Subcutaneous abdominal adipose tissue (tissue), 5 donors: ENCODE data around the gene NRXN2.
"Not testable (repeated sequence)": the region's sequence is repeated elsewhere in the genome, so short reads cannot be mapped to it uniquely, and the experiment has no call there.

Experiments
- H3K27ac ChIP-seq: one replicate; pipeline ENCODE4 v1.7.0; 2013; ENCODE audit warnings: low read depth, mild to moderate bottlenecking, inconsistent platforms, low read length, moderate library complexity
- H3K27me3 ChIP-seq, 5 donors: one replicate each; pipeline ENCODE4 v1.7.0; 2013; ENCODE audit warnings: low read length in 5 of 5, inconsistent platforms in 1 of 5; ENCODE audit not compliant: control insufficient read depth in 5 of 5, insufficient read depth in 4 of 5
- H3K36me3 ChIP-seq, 5 donors: one replicate each; pipeline ENCODE4 v1.7.0; 2013; ENCODE audit warnings: low read length in 5 of 5; ENCODE audit not compliant: control insufficient read depth in 5 of 5, insufficient read depth in 5 of 5
- H3K4me1 ChIP-seq, 5 donors: one replicate each; pipeline ENCODE4 v1.7.0; 2013; ENCODE audit warnings: low read length in 5 of 5, mild to moderate bottlenecking in 3 of 5, moderate library complexity in 1 of 5; ENCODE audit not compliant: control insufficient read depth in 5 of 5, insufficient read depth in 5 of 5
- H3K4me3 ChIP-seq, 5 donors: one replicate each; pipeline ENCODE4 v1.7.0; 2013; ENCODE audit warnings: low read length in 5 of 5, low read depth in 1 of 5
- H3K9ac ChIP-seq, 5 donors: one replicate each; pipeline ENCODE4 v1.7.0; 2013; ENCODE audit warnings: low read length in 5 of 5, mild to moderate bottlenecking in 4 of 5, moderate library complexity in 3 of 5
- H3K9me3 ChIP-seq, 5 donors: one replicate each; pipeline ENCODE4 v1.7.0; 2013; ENCODE audit warnings: low read length in 5 of 5; ENCODE audit not compliant: control insufficient read depth in 5 of 5
- donor health status: healthy.
- donor health status: healthy.
- donor health status: healthy.
- donor health status: healthy.
- donor health status: healthy.

NRXN2 gene

DNA sequence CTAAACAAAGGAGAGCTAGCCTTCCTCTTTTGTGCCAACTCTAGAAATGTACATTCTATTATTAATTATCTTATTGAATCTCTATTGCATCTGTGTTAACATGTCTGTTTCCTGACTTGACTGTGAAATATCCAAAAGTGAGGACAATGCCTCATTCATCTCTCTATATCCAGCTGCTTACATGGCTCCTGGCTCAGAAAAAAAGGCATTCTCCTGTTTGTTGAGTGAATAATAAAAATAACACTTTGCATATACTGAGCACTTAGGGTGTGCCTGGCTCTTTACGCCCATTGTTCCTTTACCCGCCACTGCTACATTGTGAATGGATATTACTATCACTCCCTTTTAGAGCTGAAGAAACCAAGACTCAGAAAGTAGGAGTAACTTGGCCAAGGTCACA, 19.9 kb downstream of the NRXN2 start:
- Histone ChIP-seq H3K4me1 (no peaks in the 10 kb centered on the region), H3K27ac (no peak overlapping the region), H3K27me3 (peaks cover 3 to 17% (median 10%) of the 10 kb centered on the region in 5 donors), H3K9me3 (no peaks in the 10 kb centered on the region), H3K9ac (no peak overlapping the region), H3K36me3 (no peaks in the 10 kb centered on the region), H3K4me3 (no peak overlapping the region)

DNA sequence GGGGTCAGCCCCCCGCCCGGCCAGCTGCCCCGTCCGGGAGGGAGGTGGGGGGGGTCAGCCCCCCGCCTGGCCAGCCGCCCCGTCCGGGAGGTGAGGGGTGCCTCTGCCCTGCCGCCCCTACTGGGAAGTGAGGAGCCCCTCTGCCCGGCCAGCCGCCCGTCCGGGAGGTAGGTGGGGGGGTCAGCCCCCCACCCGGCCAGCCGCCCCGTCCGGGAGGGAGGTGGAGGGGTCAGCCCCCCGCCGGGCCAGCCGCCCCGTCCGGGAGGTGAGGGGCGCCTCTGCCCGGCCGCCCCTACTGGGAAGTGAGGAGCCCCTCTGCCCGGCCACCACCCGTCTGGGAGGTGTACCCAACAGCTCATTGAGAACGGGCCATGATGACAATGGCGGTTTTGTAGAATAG, 21.0 kb downstream of the NRXN2 start:
- peaks cover 4 to 15% (median 5%) of the 10 kb centered on the region in 5 donors for H3K27me3 ChIP-seq
- not testable (repeated sequence) for H3K9me3 ChIP-seq, H3K27ac ChIP-seq, H3K36me3 ChIP-seq, H3K4me1 ChIP-seq, H3K4me3 ChIP-seq, H3K9ac ChIP-seq

DNA sequence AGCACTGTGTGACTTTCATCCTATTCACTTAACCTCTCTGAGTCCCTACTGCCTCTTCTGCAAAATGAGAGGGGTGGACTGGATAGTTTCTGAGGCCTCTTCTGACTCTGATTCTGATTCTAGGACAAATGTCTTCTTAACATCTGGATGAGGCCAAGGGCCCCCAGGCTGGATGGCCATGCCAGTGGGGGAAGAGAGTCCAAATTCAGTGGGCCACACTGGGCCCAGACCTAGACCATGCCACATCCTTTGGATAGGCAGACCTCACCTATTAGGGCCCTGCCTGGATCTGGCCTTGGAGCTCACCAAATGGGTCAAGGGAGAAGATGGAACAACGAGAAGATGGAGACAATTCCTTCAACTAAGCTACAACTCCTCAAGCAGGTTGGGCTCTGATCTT, 24.6 kb downstream of the NRXN2 start:
- H3K4me3 ChIP-seq, result no peak overlapping the region
- peaks cover 3 to 23% (median 18%) of the 10 kb centered on the region in 5 donors for H3K27me3 ChIP-seq
- H3K9ac ChIP-seq, result no peak overlapping the region
- no peaks in the 10 kb centered on the region for H3K4me1 ChIP-seq
- no peaks in the 10 kb centered on the region for H3K36me3 ChIP-seq
- H3K9me3 ChIP-seq, result no peaks in the 10 kb centered on the region
- H3K27ac ChIP-seq, result no peak overlapping the region

DNA sequence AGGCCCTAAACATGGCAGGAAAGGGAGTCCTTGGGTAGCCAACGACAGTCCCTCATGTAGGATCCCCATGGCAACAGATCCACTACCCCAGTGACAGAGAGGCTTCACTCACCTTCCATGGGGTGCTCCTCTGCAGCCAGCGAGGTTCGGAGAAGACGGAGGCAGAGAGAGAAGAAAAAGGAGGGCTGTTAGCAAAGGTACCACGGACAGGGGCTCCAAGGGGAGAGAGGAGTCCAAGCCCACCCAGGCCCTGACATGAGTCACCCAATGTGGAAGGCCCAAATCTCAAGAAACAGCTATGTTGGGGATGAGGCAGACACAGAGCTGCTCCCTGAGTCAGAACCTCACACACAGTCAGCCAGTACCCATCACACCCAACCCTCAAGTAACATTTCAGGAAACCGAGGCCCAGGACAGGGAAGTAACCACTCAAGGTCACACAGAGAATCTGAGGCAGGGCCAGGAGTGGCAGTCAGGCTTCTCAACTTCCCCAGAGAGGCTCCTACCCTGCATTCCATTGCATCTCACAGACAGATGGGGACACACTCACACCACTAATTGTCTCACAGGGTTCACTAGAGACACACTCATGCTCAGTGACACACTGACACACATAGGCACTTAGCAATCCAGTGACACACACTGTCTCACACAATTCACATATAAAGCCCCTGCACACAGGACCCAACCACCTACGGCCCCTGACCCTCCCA, 25.2 kb downstream of the NRXN2 start:
- Histone ChIP-seq H3K4me1 (no peaks in the 10 kb centered on the region), H3K4me3 (no peak overlapping the region), H3K9me3 (no peaks in the 10 kb centered on the region), H3K27me3 (peaks cover 3 to 26% (median 16%) of the 10 kb centered on the region in 5 donors), H3K27ac (no peak overlapping the region), H3K36me3 (no peaks in the 10 kb centered on the region), H3K9ac (no peak overlapping the region)

DNA sequence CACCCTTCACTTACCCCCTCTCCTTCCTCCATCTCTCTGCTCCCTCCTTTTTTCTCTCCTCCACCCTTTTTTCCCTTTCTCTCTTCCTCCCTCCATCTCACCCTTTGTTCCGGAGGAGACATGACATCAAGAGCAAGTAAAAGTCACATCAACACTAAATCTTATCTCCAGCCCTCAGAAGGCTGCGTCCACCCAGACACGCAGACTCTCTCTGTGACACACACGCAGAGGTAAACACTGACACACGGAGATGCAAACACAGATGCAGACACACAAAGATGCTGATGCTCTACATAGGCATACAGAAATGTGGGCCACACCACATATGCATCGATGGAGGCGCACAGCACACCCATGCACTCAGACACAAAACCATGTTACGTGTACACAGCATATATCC, 27.0 kb downstream of the NRXN2 start:
- no peaks in the 10 kb centered on the region for H3K4me1 ChIP-seq
- H3K27me3 ChIP-seq, result peaks cover 3 to 26% (median 16%) of the 10 kb centered on the region in 5 donors
- no peak overlapping the region for H3K9ac ChIP-seq
- no peak overlapping the region for H3K27ac ChIP-seq
- H3K9me3 ChIP-seq, result no peaks in the 10 kb centered on the region
- H3K4me3 ChIP-seq, result no peak overlapping the region
- no peaks in the 10 kb centered on the region for H3K36me3 ChIP-seq

DNA sequence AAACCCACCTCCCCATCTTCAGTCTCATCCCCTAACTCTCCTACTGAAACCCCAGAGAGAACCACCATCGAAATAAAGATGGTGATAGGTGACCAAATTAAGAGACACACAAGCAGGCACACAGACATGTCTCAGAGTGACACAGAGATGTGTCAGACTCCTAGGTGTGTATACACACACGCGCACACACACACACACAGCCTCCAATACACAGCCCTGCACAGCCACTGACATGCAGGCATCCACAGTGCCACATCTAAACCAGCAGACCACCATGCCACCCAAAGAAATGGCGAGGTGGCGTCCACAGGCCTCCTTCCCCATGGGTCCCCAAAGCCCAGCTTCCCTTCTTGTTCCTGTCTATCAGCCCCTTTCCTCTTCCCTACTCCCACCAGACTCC, 27.4 kb downstream of the NRXN2 start:
- Histone ChIP-seq H3K36me3 (no peaks in the 10 kb centered on the region), H3K27ac (no peak overlapping the region), H3K4me3 (no peak overlapping the region), H3K9ac (no peak overlapping the region), H3K9me3 (no peaks in the 10 kb centered on the region), H3K27me3 (peaks cover 3 to 26% (median 16%) of the 10 kb centered on the region in 5 donors), H3K4me1 (no peaks in the 10 kb centered on the region)

DNA sequence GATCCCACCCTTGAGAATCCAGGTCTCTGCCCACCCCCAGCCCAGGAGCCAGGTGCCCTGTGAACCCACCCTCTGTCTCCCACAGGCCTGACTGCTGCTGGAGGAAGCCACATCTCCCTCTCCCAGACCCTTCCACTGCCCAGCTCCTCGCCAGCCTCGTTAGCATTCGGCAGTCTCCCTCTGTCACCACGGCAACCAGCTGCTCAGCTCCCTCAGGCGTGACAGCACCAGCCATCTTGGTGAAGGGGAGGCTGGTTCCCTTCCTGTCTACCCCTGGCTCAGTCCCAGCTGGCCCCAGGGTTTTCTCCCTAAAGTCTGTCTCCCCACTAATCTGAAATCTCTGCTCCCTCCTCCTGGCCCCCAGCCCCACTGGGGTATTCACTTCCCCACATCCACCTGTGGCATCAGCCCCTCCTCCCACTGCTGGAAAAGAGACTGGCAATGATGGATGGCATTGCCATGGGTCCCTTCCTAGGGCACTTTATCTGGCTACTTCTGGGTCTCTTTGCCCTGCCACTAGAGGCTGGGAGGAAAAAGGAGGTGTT, 28.1 kb downstream of the NRXN2 start:
- no peak overlapping the region for H3K27ac ChIP-seq
- no peak overlapping the region for H3K4me3 ChIP-seq
- H3K36me3 ChIP-seq, result no peaks in the 10 kb centered on the region
- no peak overlapping the region for H3K9ac ChIP-seq
- H3K9me3 ChIP-seq, result no peaks in the 10 kb centered on the region
- H3K27me3 ChIP-seq, result peaks cover 3 to 24% (median 16%) of the 10 kb centered on the region in 5 donors
- no peaks in the 10 kb centered on the region for H3K4me1 ChIP-seq

DNA sequence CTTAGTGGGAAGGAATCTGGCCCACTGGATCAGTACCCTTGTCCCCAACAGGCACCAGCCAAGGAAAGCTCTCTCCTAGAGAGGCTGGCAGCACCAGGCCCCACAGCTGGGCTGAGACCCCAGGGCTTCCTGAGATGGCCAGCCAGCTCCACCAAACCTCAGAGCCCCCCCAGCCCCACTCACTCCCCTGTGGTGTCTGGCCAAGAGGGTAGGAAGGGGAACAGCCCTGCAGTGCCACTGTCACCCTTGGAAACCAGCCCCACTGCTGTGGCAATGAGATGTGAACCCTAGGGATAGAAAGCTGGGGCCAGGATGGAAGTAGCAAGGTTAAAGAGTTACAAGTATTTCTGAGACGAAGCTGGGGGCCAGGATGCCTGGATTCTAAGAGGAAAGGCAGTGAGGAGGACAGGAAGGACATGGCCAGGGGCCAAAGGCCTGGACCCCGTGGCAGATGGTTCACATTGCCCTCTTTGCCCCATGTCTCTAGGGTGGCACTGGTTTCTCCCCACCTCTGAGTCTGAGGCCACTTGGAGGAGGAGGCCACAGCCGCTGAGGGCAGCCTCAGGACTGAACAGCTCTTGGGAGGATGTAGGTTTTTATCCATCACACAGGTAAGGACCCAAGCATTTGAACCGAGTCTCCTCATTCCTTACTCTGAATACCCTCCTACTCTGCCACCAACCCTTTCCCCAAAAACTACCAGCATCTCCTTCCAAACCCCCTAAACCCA, 28.8 kb downstream of the NRXN2 start:
- Histone ChIP-seq H3K27ac (no peak overlapping the region), H3K4me1 (peaks cover 0 to 2% (median under 1%) of the 10 kb centered on the region in 5 donors), H3K36me3 (no peaks in the 10 kb centered on the region), H3K9ac (no peak overlapping the region), H3K4me3 (no peak overlapping the region), H3K27me3 (peaks cover 3 to 24% (median 16%) of the 10 kb centered on the region in 5 donors), H3K9me3 (no peaks in the 10 kb centered on the region)

DNA sequence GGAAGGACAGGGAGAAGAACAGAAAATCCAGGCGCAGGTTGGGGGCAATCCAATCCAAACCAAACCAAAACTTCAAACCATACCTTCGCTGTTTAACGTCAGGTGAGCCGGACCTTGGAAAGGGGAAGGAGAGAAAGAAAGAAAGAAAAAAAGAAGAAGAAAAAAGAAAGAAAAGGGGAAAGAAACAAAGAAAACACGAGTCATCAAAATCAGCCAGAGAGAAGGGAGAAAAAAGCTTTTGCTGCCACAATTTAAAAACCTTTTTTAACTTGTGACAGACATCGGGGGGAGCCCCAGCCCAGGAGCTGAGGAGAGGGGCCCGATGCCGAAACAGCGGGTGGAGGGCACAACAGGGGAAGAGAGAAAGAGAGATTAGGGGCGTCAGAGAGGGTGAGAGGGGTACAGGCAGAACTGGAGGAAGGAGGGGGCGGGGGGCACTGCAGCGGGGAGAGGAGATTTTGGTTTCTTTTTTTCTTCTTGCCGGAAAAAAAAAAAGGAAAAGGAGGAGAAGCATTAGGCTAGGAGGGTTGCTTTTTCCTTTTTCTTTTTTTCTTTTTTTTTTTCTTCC, 30.1 kb downstream of the NRXN2 start:
- no peak overlapping the region for H3K4me3 ChIP-seq
- H3K27me3 ChIP-seq, result peaks cover 3 to 22% (median 16%) of the 10 kb centered on the region in 5 donors
- H3K9ac ChIP-seq, result no peak overlapping the region

DNA sequence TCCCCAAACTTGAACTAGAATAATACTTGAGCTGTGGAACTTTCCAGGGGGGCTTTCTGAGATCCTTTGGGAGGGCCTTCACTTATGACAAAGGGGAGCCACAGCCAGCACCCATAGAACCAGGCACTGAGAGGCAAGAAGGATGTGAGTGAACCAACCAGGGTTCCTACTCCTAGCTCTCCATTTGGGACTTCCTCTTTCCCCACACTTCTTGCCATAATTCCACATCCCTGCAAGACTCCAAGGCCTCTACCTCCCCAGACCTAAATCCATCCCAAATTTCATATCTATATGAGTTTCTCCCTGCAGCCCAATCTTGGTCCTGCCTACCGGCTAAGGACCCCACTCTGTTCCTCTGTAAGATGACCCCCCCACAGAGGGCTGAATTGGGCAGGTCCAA, 31.5 kb downstream of the NRXN2 start:
- Histone ChIP-seq H3K27me3 (peaks cover 3 to 21% (median 16%) of the 10 kb centered on the region in 5 donors), H3K27ac (no peak overlapping the region), H3K36me3 (no peaks in the 10 kb centered on the region), H3K9ac (no peak overlapping the region), H3K4me1 (peaks cover 3 to 28% (median 27%) of the 10 kb centered on the region in 5 donors), H3K9me3 (no peaks in the 10 kb centered on the region), H3K4me3 (no peak overlapping the region)

More for the DNA sequence above, 30.1 kb downstream of the NRXN2 start:
- Histone ChIP-seq H3K9me3 (no peaks in the 10 kb centered on the region), H3K4me1 (peaks cover 0 to 15% (median 13%) of the 10 kb centered on the region in 5 donors), H3K36me3 (no peaks in the 10 kb centered on the region), H3K27ac (no peak overlapping the region)
